PC-9 (cell line): ENCODE results near the gene KLHL40. TPM values are rescaled to one million over a fixed set of nuclear protein-coding genes. Genes with fewer than 3 reads are reported as not detected.

ENCODE experiments used
- BruUV-seq: library from RNA; stranded (reverse); fragments of 400-500 nt; replicated peaks from 2 replicates; lab custom pipeline; 2021; lab: Mats Ljungman, UMichigan
- CTCF ChIA-PET: fragments of 300-600 bp; sonication (Branson Sonifier 250); formaldehyde crosslinking; loops from one replicate; lab custom pipeline; 2022; ENCODE audit warnings: antibody characterized with exemption; lab: Charles Lee
- POLR2A ChIA-PET: fragments of 300-600 bp; sonication (Branson Sonifier 250); formaldehyde crosslinking; loops from one replicate; lab custom pipeline; 2022; ENCODE audit warnings: antibody characterized with exemption; ENCODE audit not compliant: unreplicated experiment; lab: Charles Lee
- DNase-seq, 2 experiments: peaks; one replicate each; pipeline versions ENCODE4 v3.0.0 to v3.0.0-alpha.2; 2015 to 2022; ENCODE audit warnings: mixed read lengths in 1 of 2
- H2AFZ ChIP-seq: fragments of 200-600 bp; sonication (generic); 2 replicates; pipeline ENCODE4 v1.8.1; 2017; ENCODE audit warnings: antibody characterized with exemption
- H3F3A ChIP-seq: fragments of 200-600 bp; sonication (generic); 2 replicates; pipeline ENCODE4 v1.8.1; 2017; ENCODE audit warnings: antibody characterized with exemption, mild to moderate bottlenecking, low read depth; ENCODE audit not compliant: insufficient read depth
- H3K27ac ChIP-seq: fragments of 200-600 bp; sonication (generic); 2 replicates; pipeline ENCODE4 v1.6.1; 2016; ENCODE audit warnings: mixed run types
- H3K27me3 ChIP-seq: fragments of 200-600 bp; sonication (generic); 2 replicates; pipeline ENCODE4 v1.6.1; 2016; ENCODE audit warnings: low read depth, mixed run types; ENCODE audit not compliant: insufficient read depth
- H3K36me3 ChIP-seq: fragments of 200-600 bp; sonication (generic); 2 replicates; pipeline ENCODE4 v1.6.1; 2016; ENCODE audit warnings: low read depth, mixed run types
- H3K4me1 ChIP-seq: fragments of 200-600 bp; sonication (generic); replicated peaks from 2 replicates; pipeline ENCODE4 v1.6.1; 2016; ENCODE audit warnings: mixed run types; ENCODE audit not compliant: insufficient read depth
- H3K4me2 ChIP-seq: fragments of 200-600 bp; sonication (generic); 2 replicates; pipeline ENCODE4 v1.6.1; 2017; ENCODE audit warnings: mixed run types
- H3K4me3 ChIP-seq: fragments of 200-600 bp; sonication (generic); 2 replicates; pipeline ENCODE4 v1.6.1; 2016; ENCODE audit warnings: mixed run types
- H3K79me2 ChIP-seq: fragments of 200-600 bp; sonication (generic); 2 replicates; pipeline ENCODE4 v1.6.1; 2017; ENCODE audit warnings: low read depth, mixed run types
- H3K9me2 ChIP-seq: fragments of 200-600 bp; sonication (generic); 2 replicates; pipeline ENCODE4 v1.8.1; 2017; ENCODE audit warnings: mild to moderate bottlenecking; ENCODE audit not compliant: insufficient read depth
- H3K9me3 ChIP-seq: fragments of 200-600 bp; sonication (generic); 2 replicates; pipeline ENCODE4 v1.8.1; 2016; ENCODE audit warnings: low read depth; ENCODE audit not compliant: insufficient read depth
- H4K20me1 ChIP-seq: fragments of 200-600 bp; sonication (generic); 2 replicates; pipeline ENCODE4 v1.8.1; 2017; ENCODE audit not compliant: insufficient read depth
- CTCF ChIP-seq: fragments of 200-600 bp; sonication (generic); conservative IDR thresholded peaks from 2 replicates; pipeline ENCODE4 v1.6.1; 2017; ENCODE audit warnings: mixed run types, antibody characterized with exemption, mild to moderate bottlenecking, moderate library complexity
- EZH2 ChIP-seq: fragments of 200-600 bp; sonication (generic); IDR thresholded peaks from 2 replicates; pipeline ENCODE4 v1.8.0; 2017; ENCODE audit warnings: antibody characterized with exemption, low read depth
- intact Hi-C: fragments of 100-400 bp; cut with micrococcal nuclease; formaldehyde crosslinking; loops from one replicate; pipeline ENCODE4 v1.10.0; 2022; ENCODE audit not compliant: unreplicated experiment
- total RNA-seq: library from RNA; stranded (reverse); gene quantifications from 2 replicates; pipeline ENCODE4 v1.2.3, GENCODE V29; 2021

KLHL40 gene
- total RNA-seq, 1 experiment from 2014 or later = not detected

DNA sequence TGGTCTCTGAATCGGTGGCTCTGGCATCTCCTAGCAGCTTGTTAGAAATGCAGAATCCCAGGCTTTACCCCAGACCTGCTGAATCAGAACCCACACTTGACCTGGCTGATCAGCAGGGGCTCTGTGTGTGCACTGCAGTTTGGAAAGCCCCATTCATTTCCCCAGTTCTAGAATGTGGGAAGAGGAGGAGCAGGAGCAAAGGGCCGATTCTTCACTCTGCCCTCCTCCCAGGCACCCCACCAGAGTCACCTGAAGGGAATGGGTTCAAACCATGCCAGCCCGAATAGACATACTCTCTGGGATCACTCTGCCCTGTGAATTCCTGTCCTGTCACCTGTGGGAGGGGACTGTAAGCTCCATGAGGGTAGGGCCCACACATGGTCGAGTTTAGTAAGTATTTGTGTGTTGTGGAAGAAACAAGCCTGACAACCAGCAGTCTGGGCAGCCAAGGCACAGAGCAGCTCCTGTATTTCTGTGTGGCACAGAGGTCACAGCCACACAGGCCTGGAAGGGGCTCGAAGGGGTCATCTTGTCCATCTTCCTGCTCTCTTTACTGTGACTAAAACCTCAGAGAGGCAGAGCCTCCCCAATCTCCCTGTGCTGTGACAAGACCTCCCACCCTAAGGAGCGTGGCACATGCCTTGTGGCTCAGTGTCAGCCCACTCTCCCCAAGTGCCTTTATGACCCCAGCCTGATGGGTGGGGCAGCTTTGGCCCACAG is 46.3 kb downstream of the KLHL40 start:
- TF ChIP-seq CTCF (no peak), EZH2 (no peak)
- no peaks in the 10 kb centered on the region for H3F3A ChIP-seq
- POLR2A ChIA-PET = no interaction called here
- H3K4me3 ChIP-seq = no peak overlapping the region
- H3K9me2 ChIP-seq = no peaks in the 10 kb centered on the region
- no peaks in the 10 kb centered on the region for H3K79me2 ChIP-seq
- no peak overlapping the region for H3K4me2 ChIP-seq
- no peaks in the 10 kb centered on the region for H3K4me1 ChIP-seq
- CTCF ChIA-PET = no interaction called here
- intact Hi-C loops = no loop called here
- H4K20me1 ChIP-seq = no peaks in the 10 kb centered on the region
- no peak overlapping the region for H3K27ac ChIP-seq
- BruUV-seq = no TSS peak
- no peak overlapping the region for H2AFZ ChIP-seq
- no peaks in the 10 kb centered on the region for H3K36me3 ChIP-seq
- 0 out of 2 replicates have a peak, but pooled peaks cover 6% of the 10 kb centered on the region for H3K27me3 ChIP-seq
- no peak for DNase-seq
- H3K9me3 ChIP-seq = no peaks in the 10 kb centered on the region

DNA sequence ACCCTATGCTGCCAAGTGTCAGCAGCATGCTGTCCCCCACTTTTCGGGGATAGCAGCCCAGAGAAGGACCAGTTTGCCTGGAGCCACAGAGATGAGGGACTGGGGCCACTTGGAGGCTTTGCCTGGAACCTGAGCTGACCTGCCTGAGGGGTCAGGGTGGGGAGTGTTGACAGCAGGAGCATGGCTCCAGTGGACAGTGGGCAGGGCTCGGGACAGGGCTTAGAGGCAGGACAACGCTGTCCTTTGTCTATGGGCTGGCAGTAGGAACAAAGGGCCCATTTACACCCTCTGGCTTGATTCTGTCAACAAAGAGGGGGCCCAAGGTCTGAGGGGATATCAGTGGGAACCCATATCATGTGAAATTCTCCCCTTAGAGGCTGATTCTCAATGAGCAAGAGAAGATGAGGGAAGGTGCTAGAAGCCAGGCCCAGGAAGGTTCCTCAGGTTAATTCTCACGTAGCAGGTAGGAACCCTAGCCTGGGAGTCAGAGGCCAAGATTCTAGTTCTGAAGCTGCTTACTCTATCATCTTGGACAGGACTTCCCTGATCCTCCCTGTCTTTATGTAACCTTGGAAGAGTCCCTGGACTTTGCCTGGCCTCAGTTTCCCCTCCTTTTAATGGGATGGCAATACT is 47.0 kb downstream of the KLHL40 start:
- H3K4me2 ChIP-seq = no peak overlapping the region
- H3K4me3 ChIP-seq = no peak overlapping the region
- BruUV-seq = no TSS peak
- H3K27ac ChIP-seq = no peak overlapping the region
- POLR2A ChIA-PET = no interaction called here
- H3K9me2 ChIP-seq = no peaks in the 10 kb centered on the region
- no peaks in the 10 kb centered on the region for H3K4me1 ChIP-seq
- no peaks in the 10 kb centered on the region for H3K9me3 ChIP-seq
- H4K20me1 ChIP-seq = no peaks in the 10 kb centered on the region
- intact Hi-C loops = no loop called here
- no peaks in the 10 kb centered on the region for H3K79me2 ChIP-seq
- no peak for TF ChIP-seq CTCF
- no peak for TF ChIP-seq EZH2
- DNase-seq = no peak
- H3F3A ChIP-seq = no peaks in the 10 kb centered on the region
- CTCF ChIA-PET = no interaction called here
- H2AFZ ChIP-seq = no peak overlapping the region
- 0 out of 2 replicates have a peak, but pooled peaks cover 6% of the 10 kb centered on the region for H3K27me3 ChIP-seq
- no peaks in the 10 kb centered on the region for H3K36me3 ChIP-seq

- no peaks in the 10 kb centered on the region for H3K9me2 ChIP-seq
- H3K4me3 ChIP-seq = no peak overlapping the region
- BruUV-seq = no TSS peak
- H3F3A ChIP-seq = no peaks in the 10 kb centered on the region
- no peak overlapping the region for H3K4me2 ChIP-seq
- TF ChIP-seq EZH2 (no peak), CTCF (no peak; the same call in 1 of the 2 replicates)
- H2AFZ ChIP-seq = no peak overlapping the region
- ChIA-PET POLR2A (no interaction called here), CTCF (no interaction called here)
- intact Hi-C loops = no loop called here
- H3K36me3 ChIP-seq = no peaks in the 10 kb centered on the region
- no peaks in the 10 kb centered on the region for H3K4me1 ChIP-seq
- H4K20me1 ChIP-seq = no peaks in the 10 kb centered on the region
- H3K79me2 ChIP-seq = no peaks in the 10 kb centered on the region
- no peaks in the 10 kb centered on the region for H3K9me3 ChIP-seq
- H3K27me3 ChIP-seq = 0 out of 2 replicates have a peak, but pooled peaks cover 6% of the 10 kb centered on the region
- DNase-seq = no peak
- no peak overlapping the region for H3K27ac ChIP-seq
Observed at GRCh38 chr3:42732829-42733459, 47.6 kb downstream of the KLHL40 start.
